Activated CD4-positive, CD25-positive, alpha-beta regulatory T cell treated with anti-CD3 and anti-CD28 coated beads, Interleukin-2, amount 50 U/mL, for 16 hours (primary cell): Measurements from ENCODE around the gene SAG.

Experiments used
- DNase-seq: peaks from one replicate; pipeline ENCODE4 v3.0.0-alpha.2; 2020; ENCODE audit warnings: low read depth, low spot score

The SAG gene

DNA sequence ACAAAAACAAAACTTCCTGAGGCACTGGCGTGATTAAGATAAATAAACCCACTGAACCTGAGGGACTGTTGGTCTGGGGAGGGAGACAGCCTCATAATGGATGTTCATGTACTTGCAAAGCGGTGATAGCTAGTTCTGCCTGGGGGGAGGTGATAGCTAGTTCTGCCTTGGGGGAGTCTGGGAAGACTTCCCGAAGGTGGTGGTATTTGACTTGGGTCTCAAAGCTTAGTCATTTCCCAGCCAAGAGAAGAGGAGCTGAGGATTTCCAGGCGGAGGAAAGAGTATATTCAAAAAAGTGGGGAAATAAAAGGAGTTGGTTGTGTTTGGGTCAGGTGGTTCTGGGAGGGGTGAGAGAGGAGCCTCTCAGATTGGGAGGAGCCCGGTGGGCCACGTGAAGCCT lies 71.4 kb downstream of the SAG start:
- DNase-seq = no peak

DNA sequence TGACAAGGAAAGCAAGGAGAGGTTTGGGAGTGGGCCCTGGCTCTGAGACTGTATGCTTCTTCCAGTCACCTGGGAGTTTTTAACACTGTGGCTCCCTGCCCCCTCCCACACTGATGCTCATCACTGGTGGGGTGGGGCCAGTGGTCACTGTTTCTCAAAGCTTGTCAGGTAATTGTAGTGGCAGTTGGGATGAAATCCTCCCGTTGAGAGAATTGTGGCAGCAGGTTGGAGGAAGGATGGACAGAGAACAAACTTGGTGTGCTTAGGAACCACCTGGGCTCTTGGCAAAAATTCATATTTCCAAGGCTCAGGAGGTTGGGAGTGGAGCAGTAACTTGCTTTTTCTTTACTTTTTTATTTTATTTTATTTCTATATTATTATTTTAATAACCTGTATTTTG lies 71.8 kb downstream of the SAG start:
- DNase-seq = no peak

DNA sequence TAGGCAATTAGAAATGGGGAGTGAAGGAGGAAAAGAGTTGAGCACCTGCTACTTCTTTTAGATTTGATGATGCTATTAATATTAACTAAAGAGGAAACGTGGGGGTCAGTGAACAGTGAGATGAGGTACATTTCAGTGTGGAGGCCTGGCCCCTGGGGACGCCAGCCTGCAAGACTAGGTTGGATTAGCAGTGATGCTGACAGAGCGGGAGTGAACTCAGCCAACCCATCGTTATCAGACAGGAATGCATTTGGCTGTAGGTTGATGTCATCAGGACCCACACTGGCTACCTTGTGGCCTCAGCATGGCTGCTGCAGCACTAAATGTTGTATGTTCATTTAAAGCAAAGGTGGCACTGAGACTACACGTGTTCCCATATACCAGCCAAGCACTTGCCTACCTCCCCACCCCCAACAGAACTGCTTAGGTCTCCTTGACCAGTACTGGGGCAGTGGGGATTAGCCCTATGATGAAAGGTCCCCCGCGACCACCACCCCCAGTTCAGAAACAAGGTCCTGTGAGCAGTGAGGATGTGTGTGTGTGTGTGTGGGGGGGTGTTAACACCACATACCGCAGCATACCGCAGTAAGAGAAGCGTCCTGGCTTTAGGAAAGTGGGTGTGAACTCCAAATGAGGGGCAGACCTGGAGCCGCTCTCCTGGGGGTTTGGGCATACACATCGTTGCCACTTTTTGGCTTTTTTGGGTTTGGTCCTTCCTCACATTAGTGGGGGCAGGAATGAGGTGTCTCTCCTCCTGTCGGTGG lies 72.7 kb downstream of the SAG start:
- no peak for DNase-seq

DNA sequence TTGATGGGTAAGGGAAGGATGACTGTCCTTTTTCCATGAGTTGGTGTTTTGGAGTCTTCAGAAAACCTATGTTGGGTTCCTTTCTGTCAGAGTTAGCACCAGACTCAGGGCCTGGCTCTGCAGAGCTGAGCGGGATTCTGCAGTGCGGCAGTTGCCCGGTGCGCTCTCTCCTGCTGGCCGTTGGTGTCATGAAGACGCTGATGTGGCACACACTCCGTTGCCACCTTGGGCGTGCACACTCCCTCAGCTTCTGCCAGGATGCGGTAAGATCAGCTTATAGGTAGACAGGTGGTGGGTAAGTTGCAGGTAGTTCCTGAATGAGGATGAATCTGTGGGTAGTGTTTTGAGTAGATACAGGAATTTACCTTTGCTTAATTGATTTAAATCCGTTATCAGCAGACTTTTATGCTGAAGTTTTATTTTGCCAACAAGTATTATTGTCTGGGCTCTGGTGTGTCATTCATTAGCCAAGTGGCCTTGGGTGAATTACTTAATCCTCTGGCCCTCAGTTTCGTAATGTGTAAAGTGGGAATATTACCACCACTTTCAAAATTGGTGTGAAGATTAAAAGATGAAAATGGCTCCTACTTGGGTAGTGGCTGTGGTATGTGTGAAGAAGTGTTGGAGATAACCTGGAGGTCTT lies 73.5 kb downstream of the SAG start:
- DNase-seq = no peak

- no peak for DNase-seq
Measured at GRCh38 chr2:233381638-233381995, 74.0 kb downstream of the SAG start.

- DNase-seq = no peak
Measured at GRCh38 chr2:233384015-233384414, 76.4 kb downstream of the SAG start.

DNA sequence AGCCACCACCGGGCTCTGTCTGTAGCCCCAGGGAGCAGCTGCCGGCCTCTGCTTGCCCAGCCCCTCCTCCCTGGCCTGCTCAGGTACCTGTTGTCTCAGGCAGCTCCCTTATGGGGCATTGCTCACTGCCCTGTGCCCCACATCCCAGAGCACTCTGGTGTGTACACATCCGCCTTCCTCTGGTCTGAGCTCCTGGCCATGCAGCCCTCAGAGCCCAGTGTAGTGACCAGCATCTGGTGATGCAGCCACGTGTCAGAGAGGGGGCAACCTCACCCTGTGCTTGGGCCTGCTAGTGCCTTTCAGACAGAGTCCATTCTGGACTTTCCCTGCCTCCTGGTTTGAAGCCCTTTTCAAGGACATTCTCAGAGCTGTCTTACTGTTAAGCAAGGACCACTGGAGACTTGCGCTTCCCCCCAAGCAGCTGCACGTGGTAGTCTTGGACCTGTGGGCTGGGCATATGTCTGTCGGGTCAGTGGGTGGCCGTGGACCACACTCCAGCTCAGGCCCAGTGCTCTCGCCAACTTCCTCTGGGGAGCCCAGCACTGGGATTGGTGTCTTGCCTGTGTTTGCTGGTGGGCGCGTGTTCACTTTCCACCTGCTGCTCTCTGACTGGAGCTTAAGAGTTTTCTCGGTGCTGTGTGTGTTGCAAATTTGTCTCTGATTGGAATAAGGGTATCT lies 77.3 kb downstream of the SAG start:
- no peak for DNase-seq

GRCh38 chr2:233385489-233386044 lies 78.0 kb downstream of the SAG start:
- DNase-seq = no peak

GRCh38 chr2:233386382-233387041 lies 78.9 kb downstream of the SAG start:
- DNase-seq = no peak

GRCh38 chr2:233387225-233387624 lies 79.6 kb downstream of the SAG start:
- no peak for DNase-seq

DNA sequence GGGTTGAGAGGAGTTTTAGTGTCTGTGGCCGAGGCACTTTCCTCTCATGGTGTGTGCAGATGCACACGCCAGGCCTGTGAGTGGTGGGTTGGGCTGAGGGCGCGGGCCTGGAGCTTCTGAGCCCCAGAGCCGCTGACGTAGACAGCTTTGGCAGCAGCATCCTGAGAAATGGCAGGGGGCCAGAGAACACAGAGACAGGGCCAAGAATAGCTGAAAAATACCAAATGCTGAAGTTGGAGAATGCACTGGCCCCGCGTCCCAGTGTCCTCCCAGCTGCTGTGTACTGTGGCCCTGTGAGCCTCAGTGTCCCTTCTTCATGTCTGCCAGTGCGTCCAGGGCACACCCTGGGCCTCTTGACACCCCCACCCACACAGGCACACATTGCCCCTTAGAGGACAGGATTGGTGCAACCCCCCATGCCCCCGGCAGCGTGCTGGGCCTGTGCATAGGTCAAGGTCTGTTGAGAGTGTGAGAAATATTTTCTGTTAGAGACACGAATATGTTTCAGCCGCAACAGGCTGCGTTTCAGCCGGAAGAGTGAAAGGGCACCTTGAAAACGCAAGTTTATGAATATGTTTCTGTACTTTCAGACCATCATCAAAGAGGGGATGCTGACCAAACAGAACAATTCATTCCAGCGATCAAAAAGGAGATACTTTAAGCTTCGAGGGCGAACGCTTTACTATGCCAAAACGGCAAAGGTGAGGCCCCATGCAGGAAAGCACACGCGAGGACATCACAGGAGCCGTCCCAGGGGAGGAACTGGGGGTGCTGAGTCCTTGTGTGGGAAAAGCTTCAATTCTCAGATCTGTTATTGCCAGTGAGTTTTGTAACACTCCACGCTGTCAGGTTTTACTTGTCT lies 80.3 kb downstream of the SAG start:
- DNase-seq = no peak

DNA sequence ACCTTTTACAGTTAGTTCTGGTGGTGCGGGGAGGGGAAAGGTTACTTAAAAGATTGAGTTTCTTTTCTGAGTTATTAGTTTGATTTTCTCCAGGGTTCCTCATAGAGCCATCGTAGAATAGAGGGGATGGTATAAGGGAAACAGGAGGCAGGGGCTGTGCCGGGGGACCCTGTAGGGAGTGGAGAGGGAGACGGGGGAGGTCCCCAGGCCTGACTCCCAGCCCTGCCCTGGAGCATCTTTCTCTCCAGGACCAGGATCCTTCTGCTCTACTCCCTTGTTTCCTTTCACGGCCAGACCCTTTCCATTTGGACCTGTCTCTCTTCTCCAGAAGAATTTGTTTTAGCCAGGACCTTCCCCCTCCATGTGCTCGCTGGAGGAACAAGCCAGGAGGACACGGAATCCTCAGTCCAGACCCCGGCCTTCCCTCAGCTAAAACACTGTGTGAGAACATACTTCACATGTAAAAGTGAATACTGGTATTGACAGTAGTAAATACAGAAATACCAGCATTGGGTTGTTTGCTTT lies 82.0 kb downstream of the SAG start:
- DNase-seq = no peak

GRCh38 chr2:233395687-233396086 lies 88.1 kb downstream of the SAG start:
- DNase-seq = no peak
